NCI-H1092 (cell line): ENCODE results near the gene PDE8A.

ENCODE experiments used
- DNase-seq: peaks from one replicate; lab custom pipeline; 2025; lab: John Stamatoyannopoulos, UW

Gene PDE8A

DNA sequence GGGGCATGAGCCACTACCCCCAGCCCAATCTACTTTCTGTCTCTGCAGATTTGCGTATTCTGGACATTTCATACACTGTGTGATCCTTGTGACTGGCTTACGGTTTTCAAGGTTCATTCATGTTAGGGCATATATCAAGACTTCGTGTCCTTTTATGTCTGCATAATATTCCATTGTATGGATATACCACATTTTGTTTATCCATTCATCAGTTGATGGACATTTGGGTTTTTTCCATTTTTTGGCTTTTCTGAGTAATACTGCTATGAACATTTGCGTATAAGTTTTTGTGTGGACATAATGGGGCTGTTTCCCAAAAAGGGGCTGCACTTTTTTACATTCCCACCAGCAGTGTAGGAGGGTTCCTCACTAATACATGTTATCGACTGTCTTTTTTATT, 106.6 kb downstream of the PDE8A start:
- DNase-seq = no peak

DNA sequence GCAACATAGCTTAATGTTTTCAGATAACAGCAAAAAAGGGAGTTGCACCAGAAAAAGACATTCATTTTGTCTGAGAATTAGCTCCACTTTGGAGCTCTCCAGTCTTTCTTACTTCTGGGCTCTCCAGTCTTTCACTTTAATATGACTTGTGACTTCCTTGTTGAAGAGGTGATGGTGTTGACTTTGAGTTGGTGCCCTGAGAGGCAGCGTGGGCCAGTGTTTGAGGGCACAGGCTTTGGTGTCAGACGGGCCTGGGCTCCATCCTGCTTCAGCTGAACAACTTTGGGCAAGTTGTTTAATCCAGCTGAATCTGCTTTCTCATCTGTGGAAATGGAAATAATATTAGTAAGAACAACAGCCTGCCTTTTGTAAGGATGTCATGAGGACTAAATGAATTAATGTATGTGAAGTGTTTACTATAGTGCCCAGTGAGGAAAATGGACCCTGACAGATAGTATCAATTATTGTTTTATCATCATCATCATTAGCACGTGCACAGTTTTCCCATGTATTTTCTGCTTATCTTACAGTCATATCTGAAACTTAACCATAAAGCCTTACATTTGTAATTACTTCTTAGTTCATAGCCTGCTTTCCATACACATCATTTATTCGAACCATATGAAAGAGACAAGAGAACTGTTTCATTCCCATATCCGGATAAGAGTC, 108.4 kb downstream of the PDE8A start:
- no peak for DNase-seq

DNA sequence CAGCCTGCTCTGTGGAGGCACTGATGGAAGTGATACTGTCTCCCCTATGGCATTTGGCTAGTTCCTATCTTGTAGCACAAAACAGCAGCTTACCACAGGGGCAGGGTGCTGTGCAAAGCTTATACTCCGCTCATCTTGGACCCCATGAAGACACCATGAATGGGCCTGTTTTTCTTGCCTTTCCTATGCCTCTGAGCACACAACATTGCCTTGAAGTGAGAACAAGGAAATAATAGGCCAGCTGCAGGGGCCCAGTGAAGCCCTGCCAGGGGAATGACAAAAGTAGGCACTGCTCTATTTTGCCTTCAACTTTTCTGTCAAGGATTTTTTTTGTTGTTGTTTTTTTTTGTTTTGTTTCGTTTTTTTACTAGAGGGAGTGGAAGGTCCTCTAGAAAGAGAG, 110.3 kb downstream of the PDE8A start:
- DNase-seq = no peak

DNA sequence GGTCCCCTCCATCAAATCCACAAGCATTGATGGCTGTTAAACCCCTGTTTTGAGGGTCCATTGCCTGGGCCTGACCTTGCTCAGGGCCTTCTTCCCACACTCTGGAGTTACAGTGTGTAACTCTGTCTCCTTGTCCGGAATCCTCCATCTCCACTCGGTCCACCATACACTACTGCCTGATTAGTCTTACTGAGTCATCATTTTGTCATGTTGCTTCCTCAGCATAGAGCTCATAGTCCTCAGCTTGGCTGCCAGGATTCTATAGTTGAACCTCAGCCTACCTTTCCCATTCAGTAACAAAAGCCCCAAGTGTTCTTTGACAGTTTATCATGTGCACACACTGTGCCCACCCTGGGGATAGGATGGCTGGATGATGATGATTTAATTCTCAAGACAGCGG, 113.0 kb downstream of the PDE8A start:
- no peak for DNase-seq

DNA sequence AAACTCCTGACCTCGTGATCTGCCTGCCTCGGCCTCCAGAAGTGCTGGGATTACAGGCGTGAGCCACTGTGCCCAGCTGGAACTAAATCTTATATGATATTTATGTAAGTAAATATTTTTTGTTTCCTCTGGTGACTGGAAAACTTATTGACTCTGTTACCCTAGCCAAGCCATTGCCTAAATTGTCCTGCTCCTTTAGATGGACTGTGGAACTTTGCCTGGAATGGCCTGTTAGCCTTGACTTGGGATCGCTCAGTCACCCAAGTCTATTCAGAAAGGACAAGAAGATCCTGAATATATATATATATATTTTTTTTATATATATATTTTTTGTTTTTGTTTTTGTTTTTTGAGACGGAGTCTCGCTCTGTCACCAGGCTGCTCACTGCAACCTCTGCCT, 113.9 kb downstream of the PDE8A start:
- no peak for DNase-seq

DNA sequence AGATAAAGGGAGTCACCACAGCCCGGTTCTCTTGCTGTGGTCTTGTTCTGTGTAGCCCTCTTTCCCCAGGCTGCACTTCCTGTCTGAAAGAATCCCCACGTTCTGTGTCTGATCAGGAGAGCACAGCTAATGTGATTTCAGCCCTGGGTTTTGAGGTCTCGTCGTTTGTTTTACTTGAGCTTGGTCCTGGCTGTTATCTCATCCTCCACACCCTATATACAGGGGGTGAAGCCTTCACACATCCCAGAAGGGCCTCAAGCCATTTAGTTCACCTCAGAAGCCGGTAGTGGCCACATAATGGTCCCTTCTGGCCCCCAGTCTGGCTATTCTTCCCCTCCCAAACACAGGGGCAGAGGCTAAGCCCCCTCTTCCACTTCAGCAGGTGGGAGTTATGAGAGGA, 115.6 kb downstream of the PDE8A start:
- no peak for DNase-seq

DNA sequence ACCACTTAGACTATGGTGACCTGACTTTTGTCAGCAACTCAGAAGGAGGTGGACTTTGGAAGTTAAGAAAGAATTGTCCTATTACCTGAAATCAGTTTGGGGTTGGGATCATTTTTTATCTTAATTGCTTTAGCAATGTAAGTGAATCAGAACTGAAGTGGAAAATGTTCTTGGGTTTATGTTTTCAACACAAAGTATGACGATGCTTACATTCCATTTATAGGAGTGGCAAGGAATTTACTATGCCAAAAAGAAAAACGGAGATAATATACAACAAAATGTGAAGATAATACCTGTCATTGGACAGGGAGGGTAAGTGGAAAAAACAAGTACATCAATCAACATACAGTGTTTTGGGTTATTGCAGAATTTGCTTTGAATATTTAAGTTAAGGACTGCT, 116.1 kb downstream of the PDE8A start:
- DNase-seq = no peak

DNA sequence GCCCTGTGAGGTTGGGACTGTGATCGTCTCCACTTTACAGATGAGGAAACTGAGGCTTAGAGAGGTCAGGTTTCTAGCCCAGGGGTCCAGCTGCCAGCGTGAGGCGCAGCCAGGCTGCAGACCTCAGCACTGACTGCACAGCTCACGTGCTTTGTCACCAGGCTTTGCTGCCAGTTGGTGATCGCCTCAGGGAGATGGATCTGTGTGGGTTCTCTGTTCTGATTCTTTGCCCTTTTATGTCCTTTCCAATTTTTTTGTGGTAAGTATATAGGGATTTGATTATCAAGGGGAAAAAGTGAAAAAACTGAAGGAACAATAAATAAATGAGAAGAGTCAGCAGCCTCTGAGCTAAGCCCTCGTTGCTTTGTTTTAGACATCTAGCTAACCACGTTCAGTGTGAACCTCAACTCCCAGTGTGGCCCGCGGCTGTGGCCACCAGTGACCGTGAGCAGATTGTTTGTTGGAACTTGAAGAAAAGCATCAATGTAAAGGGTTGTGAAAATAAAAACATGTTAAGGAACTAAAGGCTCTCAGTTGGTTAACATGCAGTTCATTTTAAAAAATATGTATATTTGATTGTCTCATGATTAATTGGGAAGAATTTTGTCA, 117.6 kb downstream of the PDE8A start:
- DNase-seq = no peak

DNA sequence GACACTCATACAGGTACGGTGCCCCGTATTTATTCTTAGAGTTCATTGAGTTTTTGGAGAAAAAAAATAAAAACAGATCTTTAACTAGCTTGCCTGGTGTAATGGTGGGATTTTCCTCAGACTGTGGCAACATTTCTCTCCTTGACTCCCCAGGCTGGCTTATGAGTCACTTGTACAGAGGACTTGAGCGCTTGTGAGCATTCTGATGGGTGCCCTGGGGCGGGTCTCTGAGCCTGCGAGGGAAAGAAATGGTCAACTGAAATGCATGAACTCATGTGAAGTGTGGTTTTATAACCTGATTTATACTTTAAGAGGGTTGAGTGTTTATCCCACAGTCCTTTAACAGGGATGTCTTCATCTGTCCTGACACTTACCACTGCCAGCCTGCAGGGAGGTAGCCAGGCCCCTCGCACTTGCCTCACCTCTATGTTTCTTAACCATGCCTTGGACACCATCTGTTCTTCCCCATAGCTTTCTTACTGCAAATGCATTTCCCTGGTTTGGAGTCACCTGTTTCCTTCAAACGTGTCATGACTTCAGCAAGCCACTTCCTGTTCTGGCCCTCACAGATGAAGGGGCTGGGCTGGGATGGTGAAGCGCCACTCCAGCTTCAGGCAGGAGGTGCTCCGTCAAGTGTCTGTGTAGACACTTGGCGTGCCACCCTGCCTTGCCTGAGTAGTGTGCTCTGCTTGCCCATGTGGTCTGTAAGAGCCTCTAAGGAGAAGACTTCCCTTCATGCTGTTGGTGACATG, 118.7 kb downstream of the PDE8A start:
- DNase-seq = no peak

DNA sequence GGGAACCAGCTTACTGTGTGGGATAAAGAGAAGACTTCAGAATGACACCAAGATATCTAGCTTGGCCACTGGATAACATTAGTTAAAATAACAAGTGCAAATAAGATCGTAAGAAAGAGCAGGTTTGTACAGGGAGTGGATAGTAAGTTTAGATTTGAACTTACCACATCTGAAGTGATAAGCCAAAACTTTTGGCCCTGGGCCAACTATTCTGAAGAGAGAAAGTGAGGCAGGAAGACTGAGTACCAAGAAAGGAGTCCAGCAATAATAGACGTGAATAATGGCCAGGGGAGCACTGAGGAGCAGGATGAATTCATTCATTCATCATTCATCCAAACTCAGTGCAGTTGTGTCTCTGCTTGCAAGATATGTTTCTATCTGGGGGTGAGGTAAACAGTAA, 122.9 kb downstream of the PDE8A start:
- no peak for DNase-seq

DNA sequence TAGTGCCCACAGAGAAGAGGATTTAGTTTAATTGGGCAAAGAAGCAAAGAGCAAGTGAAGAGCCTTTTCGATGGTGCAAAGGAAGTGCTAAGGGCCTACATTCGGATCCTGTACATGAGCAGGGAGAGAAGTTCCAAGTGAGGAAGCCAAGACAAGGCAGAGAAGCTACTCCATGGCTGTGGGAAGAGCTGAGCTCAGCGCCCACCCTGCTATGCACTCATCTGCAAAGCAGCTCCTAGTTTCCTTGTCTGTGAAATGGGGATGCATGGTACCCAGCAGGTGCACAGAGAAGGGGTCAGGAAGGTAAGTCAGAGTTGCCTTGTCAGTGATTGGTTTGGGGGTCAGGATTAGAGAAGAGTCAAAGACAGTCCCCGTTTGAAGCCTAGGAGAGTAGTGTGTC, 126.5 kb downstream of the PDE8A start:
- no peak for DNase-seq

DNA sequence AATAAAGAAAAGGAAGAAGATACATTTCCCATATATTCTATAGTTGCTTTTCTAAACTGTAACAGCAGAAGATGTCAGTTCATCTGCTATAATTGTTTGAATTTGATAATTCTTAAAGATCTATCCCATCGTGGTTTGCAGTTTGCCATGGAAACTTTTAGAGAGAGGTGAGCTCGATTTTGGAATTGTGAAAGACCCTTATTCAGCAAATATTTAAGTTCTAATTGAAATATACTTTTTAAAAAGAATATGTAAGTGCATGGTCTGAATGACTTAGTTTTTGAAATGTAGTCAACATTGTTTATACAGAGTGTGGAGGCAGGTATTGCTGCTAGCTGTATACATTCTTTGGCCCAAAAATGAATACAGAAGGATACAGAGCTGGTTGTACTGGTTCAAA, 127.7 kb downstream of the PDE8A start:
- DNase-seq = no peak

DNA sequence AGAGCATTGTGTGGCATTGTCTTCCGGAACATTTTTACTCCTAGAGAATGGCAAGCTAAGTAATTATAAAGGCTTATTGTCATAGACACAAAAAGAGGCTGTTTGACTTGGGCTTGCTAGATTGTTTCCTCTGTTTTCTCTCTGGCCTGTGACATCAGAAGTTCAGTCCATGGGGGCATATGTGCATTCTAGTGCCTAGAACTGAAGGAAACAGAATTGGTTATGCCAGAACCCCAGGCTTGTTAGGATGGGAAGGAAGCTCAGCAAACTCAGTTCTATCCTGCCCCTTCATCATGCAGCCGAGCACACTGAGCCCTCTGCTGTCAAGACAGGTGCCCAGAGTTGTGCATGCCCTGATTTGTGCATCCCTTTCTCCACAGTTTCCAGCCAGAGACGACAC, 131.3 kb downstream of the PDE8A start:
- DNase-seq = no peak

DNA sequence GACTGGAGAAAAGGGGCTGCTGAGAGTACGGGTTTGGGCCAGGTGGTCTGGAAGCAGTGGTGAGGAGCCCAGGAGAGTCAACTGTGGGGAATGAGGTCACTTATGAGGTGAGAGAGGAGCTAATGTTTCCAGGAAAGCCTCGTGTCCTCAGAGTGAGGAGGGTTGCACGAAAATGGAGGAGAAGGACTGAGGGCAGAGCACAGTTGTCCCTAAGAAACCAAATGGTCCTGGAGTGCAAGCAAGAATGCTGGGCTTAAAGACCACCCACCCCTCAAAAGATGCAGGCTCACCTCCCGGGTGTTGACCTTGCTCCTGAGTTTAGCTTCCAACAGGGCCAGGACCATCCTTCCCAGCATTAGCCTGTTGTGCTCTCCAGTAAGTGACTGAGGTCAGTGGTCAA, 133.2 kb downstream of the PDE8A start:
- no peak for DNase-seq

DNA sequence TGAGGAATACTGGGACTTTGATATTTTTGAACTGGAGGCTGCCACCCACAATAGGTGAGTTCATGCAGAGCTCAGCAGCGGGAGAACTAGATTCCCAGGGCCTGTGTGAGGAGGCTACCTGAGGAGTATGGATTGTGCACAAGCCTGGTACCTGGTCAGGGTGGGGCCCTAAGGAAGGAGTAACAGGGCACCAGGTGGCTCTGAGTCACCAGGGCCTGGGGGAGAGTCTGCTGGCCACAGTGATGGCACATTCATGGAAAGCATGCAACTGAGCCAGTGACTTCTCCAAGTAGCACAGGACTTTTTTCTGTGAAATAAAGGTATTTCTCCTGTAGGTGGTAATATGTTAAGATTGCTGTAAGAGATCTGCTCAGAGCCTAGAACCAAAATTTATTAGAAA, 134.4 kb downstream of the PDE8A start:
- DNase-seq = no peak

DNA sequence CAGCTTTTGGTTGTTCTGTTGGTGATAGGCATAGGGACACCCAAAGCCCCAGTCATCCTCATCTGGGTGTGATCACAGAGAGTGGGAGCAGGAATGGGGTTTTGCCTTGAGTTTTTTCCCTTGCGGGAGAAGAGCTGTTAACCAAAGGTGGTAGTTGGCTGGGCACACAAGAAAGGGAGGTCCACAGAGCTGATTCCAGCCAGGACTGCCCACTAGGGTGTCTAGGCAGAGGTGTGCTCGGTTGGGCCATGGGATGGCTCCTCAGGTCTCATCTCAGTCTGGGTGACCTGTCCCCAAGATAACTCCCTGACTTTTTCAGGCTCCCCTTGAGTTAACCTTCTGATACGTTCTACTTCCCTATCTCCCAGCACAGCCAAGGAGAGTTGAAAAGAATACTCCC, 134.8 kb downstream of the PDE8A start:
- no peak for DNase-seq

DNA sequence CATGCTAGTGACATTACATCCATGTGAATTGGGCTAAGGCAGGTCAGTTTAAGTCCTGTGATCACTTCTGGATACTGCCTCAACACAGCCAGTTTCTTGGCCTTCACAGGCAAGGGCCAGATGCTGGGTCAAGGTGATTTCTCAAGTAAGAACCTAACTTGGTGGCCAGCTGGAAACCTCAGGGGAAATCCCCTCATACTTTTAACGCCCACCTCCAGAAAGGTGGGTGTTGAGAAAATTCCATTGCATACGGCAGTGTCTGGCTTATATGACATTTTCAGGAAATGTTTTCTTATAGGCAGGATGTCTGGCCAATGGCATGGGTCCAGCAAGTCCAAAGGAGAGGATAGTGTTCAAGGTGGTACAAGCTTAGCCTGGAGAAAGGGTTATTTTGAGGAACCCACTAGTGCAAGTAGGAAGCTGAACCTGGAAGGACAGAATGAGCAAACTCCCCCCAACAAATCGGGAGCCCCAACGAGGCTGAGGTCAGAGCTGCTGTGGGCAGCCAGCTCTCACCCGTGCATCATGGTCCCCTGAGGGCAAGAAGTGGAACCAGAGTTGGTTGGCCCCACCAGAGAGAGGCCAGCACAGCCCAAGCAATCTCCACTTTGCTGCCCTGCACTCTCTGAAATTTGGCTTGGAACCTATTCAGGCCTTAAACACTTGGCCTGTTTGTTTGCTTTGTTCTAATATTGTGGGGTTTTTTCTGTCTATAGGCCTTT, 135.4 kb downstream of the PDE8A start:
- DNase-seq = no peak

DNA sequence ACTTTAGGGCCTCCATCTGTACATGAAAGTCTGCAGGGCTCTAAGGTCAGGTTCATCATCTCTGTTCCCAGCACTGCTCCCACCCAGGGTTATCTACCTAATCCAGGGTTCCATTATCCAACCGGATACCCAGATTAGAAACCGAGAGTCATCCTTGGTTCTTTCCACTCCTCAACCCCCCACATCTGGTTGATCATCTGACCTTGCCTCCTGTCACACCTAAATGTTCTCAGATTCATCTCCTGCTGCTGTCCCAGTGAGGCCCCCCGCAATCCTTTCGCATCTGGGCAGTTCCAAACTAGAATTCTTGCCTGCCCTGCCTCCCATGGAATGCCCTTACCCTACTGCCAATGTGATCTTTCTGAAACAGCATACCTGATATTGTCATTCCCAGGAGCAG, 136.5 kb downstream of the PDE8A start:
- DNase-seq = no peak

DNA sequence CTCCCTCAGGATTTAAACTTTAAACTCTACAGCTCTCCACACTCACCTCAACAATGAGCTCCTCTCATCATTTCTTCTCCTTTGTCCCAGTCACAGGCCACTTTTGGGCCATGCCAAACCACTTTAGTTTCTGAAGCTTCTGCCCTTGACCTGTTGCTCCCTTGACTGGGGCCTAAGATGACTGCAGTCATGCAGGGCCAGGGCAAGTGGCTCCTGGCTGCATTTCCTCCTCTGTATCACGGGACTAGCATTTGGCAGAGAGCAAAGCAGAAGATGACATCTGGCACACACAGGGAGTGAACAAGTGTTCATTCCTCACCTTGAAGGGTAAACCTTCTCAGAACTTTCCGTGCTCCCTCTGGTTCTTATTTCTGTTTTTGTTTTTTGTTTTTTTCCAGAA, 136.9 kb downstream of the PDE8A start:
- no peak for DNase-seq

DNA sequence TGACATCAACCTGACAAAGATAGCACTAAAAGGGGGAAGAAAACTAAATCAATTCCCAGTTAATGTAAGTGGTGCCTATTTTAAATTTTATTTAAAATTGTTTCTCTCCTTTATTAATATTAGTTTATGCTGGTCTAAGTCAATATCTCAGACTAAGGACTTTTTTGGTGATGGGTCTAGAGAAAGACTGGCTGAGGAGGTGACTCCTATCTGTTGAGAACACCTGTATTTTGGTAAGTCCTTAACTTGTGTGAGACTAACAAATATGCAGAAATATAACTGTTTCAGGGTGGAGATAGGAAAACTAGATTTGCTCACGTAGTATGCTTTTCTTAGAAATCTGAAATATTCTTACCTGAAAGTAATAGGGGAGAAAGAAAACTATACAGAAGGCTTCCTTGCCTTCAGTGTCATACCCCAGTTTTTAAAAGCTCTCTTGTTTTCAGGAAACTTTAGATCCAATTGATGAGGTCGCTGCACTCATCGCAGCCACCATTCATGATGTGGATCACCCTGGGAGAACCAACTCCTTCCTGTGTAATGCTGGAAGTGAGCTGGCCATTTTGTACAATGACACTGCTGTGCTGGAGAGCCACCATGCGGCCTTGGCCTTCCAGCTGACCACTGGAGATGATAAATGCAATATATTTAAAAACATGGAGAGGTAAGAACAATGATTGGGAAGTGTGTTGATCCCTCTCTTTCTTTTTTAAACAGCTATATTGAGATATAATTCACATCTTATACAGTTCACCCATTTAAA, 138.9 kb downstream of the PDE8A start:
- DNase-seq = no peak

DNA sequence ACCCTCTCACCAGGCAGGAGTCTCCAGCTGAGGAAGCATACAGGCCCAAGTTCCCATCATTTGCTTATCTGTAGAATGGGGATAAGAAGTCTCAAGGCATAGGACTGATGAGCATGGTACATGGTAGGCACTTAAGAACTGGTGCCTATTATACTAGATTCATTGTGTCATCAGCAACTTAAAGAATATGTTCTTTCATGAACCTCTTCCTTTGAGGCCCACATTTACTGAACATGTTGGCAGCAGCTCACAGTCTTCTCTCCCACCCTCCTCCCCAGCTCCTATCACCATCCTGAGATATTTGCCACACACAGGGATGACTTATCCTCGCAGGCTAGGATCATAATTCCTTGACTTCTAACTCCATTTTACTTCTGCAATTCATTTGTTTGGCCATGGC, 142.5 kb downstream of the PDE8A start:
- DNase-seq = no peak

DNA sequence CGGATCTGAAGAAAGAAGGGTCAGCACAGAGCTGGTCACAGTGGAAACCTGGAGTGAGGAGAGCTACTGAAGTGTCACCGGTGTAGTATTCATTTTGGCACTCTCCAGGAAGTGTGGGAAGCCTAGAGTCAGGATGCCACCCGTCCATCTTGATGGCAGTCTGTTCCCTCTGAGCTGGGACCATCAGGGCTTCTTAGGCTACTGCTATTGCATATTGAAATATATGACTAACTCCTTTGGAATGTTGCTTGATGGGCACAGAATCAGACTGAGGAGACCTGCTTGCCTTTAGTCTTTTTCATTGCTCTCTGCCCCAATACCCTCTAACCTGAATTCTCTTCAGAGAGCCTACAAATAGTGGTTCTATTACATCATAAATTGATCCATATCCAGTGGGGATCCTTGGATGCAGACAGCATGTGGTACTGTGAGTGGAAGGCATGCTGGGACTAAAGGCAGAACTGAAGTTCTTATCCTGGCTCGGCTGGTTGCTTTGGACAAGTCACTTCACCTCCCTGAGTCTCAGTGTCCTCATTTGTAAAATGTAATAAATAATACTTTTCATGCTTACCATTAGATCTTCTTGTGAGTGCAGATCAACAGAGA, 143.5 kb downstream of the PDE8A start:
- no peak for DNase-seq
